22Rv1 (cell line): ENCODE results near the gene MPP4.
"Not testable (repeated sequence)": the region's sequence is repeated elsewhere in the genome, so short reads cannot be mapped to it uniquely, and the experiment has no call there.

ENCODE experiments used
- CTCF ChIP-seq: fragments of 450-650 bp; IDR thresholded peaks from 2 replicates; pipeline ENCODE4 v1.5.1; 2017; ENCODE audit warnings: mild to moderate bottlenecking
- ZFX ChIP-seq: fragments of 450-650 bp; IDR thresholded peaks from 2 replicates; pipeline ENCODE4 v1.6.1; 2017; ENCODE audit warnings: antibody characterized with exemption, borderline replicate concordance

GRCh38 chr2:201671205-201671604, 27.2 kb downstream of the MPP4 start:
- not testable (repeated sequence) for TF ChIP-seq CTCF, ZFX
